ENCODE measurements around the gene PTGDR2. TPM values are rescaled to one million over a fixed set of nuclear protein-coding genes. Genes with fewer than 3 reads are reported as not detected.

Gene PTGDR2
- total and polyA plus RNA-seq, 9 of the 15 experiments (the other 6 are each of a cell fraction or from before 2014, with no cell fraction given), result 0.51 to 2.6 (median 1.6) TPM

GRCh38 chr11:60810151-60810550 lies 45.6 kb downstream of the PTGDR2 start:
- no peak overlapping the region for H3K4me3 ChIP-seq
- intact Hi-C loops (cut with micrococcal nuclease), result no loop called here
- WGBS (ENCODE audit: insufficient coverage, low coverage, missing lambda C conversion rate), result 18% methylated on average over 3 of the region's 4 CpGs
- no TSS peak for BruUV-seq (replicated peaks)
- no peaks in the 10 kb centered on the region for H3K9me3 ChIP-seq (replicated peaks; ENCODE audit: control insufficient read depth, insufficient read depth, low read depth, low read length)
- ATAC-seq (no peak), FAIRE-seq (no peak), DNase-seq (ENCODE audit: extremely low read depth in 1 of 4, low spot score in 3 of 4) (no peak)
- H3K36me3 ChIP-seq (ENCODE audit: control insufficient read depth, insufficient read depth, low read length), result no peaks in the 10 kb centered on the region
- ChIA-PET CTCF (ENCODE audit: low intra/inter-chr PET ratio) (no interaction called here), POLR2A (interaction anchor here (0.6 to 1.1 kb wide), 2 partner anchors 11 to 12 kb away, joined by 3 to 5 read pairs; no protein-coding TSS in a partner anchor)
- peaks cover 7% of the 10 kb centered on the region; the same call in 1 of the 2 replicates for H4K20me1 ChIP-seq (replicated peaks; ENCODE audit: control insufficient read depth, insufficient read depth, low read length)
- TF ChIP-seq SMAD4 (CRISPR knock-in tag; conservative IDR thresholded peaks at IDR 0.05) (no peak), POLR2B (IDR thresholded peaks at IDR 0.05; ENCODE audit: low read depth, partially characterized antibody) (no peak), PKNOX1 (IDR thresholded peaks at IDR 0.05) (no peak), TFAM (CRISPR knock-in tag; conservative IDR thresholded peaks at IDR 0.05) (no peak), CHAMP1 (IDR thresholded peaks at IDR 0.05) (no peak), ZNF175 (CRISPR knock-in tag; IDR thresholded peaks at IDR 0.05; ENCODE audit: low read depth) (no peak), POLR3G (IDR thresholded peaks at IDR 0.05; ENCODE audit: extremely low read depth, insufficient read length, insufficient replicate concordance) (no peak), ZNF707 (CRISPR knock-in tag; conservative IDR thresholded peaks at IDR 0.05) (no peak)
- H3K27me3 ChIP-seq (ENCODE audit: control insufficient read depth in 2 of 2, insufficient read depth in 2 of 2, low read length in 2 of 2), result peaks cover 36 to 63% of the 10 kb centered on the region in 2 experiments; a peak in 4 of 5 replicates
- H3K9me1 ChIP-seq (ENCODE audit: control insufficient read depth, insufficient read depth, low read length), result no peaks in the 10 kb centered on the region
- no peaks in the 10 kb centered on the region for H3K79me2 ChIP-seq (ENCODE audit: control insufficient read depth, insufficient read depth, low read length)
- no peaks in the 10 kb centered on the region for H3K4me1 ChIP-seq (replicated peaks in 1 of 2; ENCODE audit: control insufficient read depth in 2 of 2, insufficient read depth in 2 of 2, low read length in 2 of 2)
- no peak overlapping the region for H3K9ac ChIP-seq (ENCODE audit: insufficient read depth in 1 of 2, low read depth in 2 of 2, low read length in 2 of 2)
- no peak overlapping the region for H3K4me2 ChIP-seq (ENCODE audit: insufficient read depth, low read length)
- H3K27ac ChIP-seq (ENCODE audit: extremely low read depth, low read depth, low read length), result no peak overlapping the region
- H2AFZ ChIP-seq (ENCODE audit: low read depth, low read length), result no peak overlapping the region
- in situ Hi-C loops (cut with MboI), result no loop called here

Data from K562 (cell line).